Endothelial cell of umbilical vein (primary cell): ENCODE results near the gene FAM219B.

Source experiments
- EZH2 ChIP-seq: IDR thresholded peaks from 2 replicates; pipeline ENCODE4 v1.6.1; 2012; ENCODE audit warnings: borderline replicate concordance, low read depth, mild to moderate bottlenecking, moderate library complexity, low read length, inconsistent platforms; ENCODE audit not compliant: severe bottlenecking
- FOS ChIP-seq: IDR thresholded peaks from 2 replicates; pipeline ENCODE4 v1.6.1; 2011; ENCODE audit warnings: mild to moderate bottlenecking, low read length, moderate library complexity, borderline replicate concordance; ENCODE audit not compliant: insufficient read depth
- GATA2 ChIP-seq: IDR thresholded peaks from 2 replicates; pipeline ENCODE4 v1.7.0; 2011; ENCODE audit warnings: low read depth, mild to moderate bottlenecking, moderate library complexity, mixed read lengths, low read length; ENCODE audit not compliant: insufficient read length, insufficient read depth
- JUN ChIP-seq: IDR thresholded peaks from 2 replicates; pipeline ENCODE4 v1.6.1; 2011; ENCODE audit warnings: borderline replicate concordance, low read depth; ENCODE audit not compliant: insufficient read length, insufficient read depth
- MYC ChIP-seq: IDR thresholded peaks from one replicate; pipeline ENCODE4 v1.6.1; 2011; ENCODE audit warnings: mild to moderate bottlenecking, low read depth, low read length
- POLR2A ChIP-seq: IDR thresholded peaks from 2 replicates; pipeline ENCODE4 v1.6.1; 2012; ENCODE audit warnings: low read depth, mild to moderate bottlenecking, control low read depth, low read length
- POLR2AphosphoS5 ChIP-seq: IDR thresholded peaks from 2 replicates; pipeline ENCODE4 v1.6.1; 2012; ENCODE audit warnings: low read depth, mild to moderate bottlenecking, control low read depth, low read length, moderate library complexity; ENCODE audit not compliant: insufficient read depth
- TF ChIP-seq, protein P1 (sequence below), 2 donors: IDR thresholded peaks; 1 replicate in 1 of 2; 2 replicates in 1 of 2; pipeline ENCODE4 v1.5.1; 2011; ENCODE audit warnings: low read length in 2 of 2, mild to moderate bottlenecking in 2 of 2, moderate library complexity in 2 of 2, control low read depth in 1 of 2, inconsistent platforms in 1 of 2, low read depth in 1 of 2; ENCODE audit not compliant: insufficient read depth in 1 of 2; ENCODE audit errors: extremely low read depth in 1 of 2
- TF ChIP-seq, protein P2 (sequence below): IDR thresholded peaks from 2 replicates; pipeline ENCODE4 v1.6.1; 2011; ENCODE audit not compliant: insufficient read depth, insufficient read length

DNA sequence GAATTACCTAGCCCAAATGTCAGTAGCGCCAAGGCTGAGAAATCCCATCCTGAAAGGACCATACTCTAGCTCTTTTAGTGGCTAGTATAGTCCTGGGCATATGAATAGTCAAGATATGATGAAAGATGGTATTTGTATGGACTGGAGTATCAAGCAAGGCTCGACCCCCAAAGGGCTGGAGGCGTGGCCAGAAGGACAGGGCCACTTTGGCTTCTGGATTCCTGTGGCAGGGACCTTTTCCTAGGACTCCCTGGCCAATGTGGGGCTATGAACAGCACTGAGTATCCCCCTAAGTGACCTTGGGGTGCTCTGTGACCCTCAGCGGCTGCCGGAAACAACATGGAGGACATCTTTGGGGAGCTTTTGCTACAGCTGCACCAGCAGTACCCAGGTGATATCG is 10.8 kb downstream of the FAM219B start:
- TF ChIP-seq, protein P1, sequence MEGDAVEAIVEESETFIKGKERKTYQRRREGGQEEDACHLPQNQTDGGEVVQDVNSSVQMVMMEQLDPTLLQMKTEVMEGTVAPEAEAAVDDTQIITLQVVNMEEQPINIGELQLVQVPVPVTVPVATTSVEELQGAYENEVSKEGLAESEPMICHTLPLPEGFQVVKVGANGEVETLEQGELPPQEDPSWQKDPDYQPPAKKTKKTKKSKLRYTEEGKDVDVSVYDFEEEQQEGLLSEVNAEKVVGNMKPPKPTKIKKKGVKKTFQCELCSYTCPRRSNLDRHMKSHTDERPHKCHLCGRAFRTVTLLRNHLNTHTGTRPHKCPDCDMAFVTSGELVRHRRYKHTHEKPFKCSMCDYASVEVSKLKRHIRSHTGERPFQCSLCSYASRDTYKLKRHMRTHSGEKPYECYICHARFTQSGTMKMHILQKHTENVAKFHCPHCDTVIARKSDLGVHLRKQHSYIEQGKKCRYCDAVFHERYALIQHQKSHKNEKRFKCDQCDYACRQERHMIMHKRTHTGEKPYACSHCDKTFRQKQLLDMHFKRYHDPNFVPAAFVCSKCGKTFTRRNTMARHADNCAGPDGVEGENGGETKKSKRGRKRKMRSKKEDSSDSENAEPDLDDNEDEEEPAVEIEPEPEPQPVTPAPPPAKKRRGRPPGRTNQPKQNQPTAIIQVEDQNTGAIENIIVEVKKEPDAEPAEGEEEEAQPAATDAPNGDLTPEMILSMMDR (IDR thresholded peaks at IDR 0.05; ENCODE audit: extremely low read depth in 1 of 2, insufficient read depth in 1 of 2, low read depth in 1 of 2, low read length in 2 of 2) = no peak
- TF ChIP-seq EZH2 = no peak
- TF ChIP-seq POLR2A = no peak
- TF ChIP-seq GATA2 = no peak
- no peak for TF ChIP-seq POLR2AphosphoS5
- TF ChIP-seq, protein P2, sequence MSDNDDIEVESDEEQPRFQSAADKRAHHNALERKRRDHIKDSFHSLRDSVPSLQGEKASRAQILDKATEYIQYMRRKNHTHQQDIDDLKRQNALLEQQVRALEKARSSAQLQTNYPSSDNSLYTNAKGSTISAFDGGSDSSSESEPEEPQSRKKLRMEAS = no peak
- no peak for TF ChIP-seq MYC
- no peak for TF ChIP-seq FOS
- no peak for TF ChIP-seq JUN
